HG03139 (cell line): ENCODE measurements around the gene PDGFRA.
"Not testable (repeated sequence)": the region's sequence is repeated elsewhere in the genome, so short reads cannot be mapped to it uniquely, and the experiment has no call there.

Experiments used
- ATAC-seq: cut with Tn5 transposase; IDR thresholded peaks from one replicate; pipeline ENCODE4 v1.9.1; 2021; ENCODE audit not compliant: unreplicated experiment

Gene PDGFRA

GRCh38 chr4:54317690-54318089, 88.6 kb downstream of the PDGFRA start:
- ATAC-seq, result no peak

GRCh38 chr4:54318904-54319303, 89.8 kb downstream of the PDGFRA start:
- no peak for ATAC-seq

- no peak for ATAC-seq
These were observed 92.0 kb downstream of the PDGFRA start for GRCh38 chr4:54320826-54321685.

- ATAC-seq, result peak; percentile 78
These were observed 93.8 kb downstream of the PDGFRA start for GRCh38 chr4:54322818-54323417.

GRCh38 chr4:54330896-54331295, 101.8 kb downstream of the PDGFRA start:
- ATAC-seq, result no peak

- ATAC-seq, result no peak
These were observed 103.4 kb downstream of the PDGFRA start for GRCh38 chr4:54332542-54332941.

GRCh38 chr4:54333657-54334056, 104.6 kb downstream of the PDGFRA start:
- ATAC-seq, result no peak

- ATAC-seq, result not testable (repeated sequence)
These were observed 105.7 kb downstream of the PDGFRA start for GRCh38 chr4:54334769-54335168.

GRCh38 chr4:54337009-54337408, 107.9 kb downstream of the PDGFRA start:
- ATAC-seq, result no peak

- ATAC-seq, result not testable (repeated sequence)
These were observed 113.0 kb downstream of the PDGFRA start for GRCh38 chr4:54342067-54342466.
